Muscle layer of duodenum (tissue), 2 donors: ENCODE data around the gene LRP5.

Source experiments
- H3K27ac ChIP-seq: one replicate; pipeline ENCODE4 v1.7.0; 2013; ENCODE audit warnings: mild to moderate bottlenecking, low read length
- H3K27me3 ChIP-seq: one replicate; pipeline ENCODE4 v1.7.0; 2013; ENCODE audit warnings: low read depth, mild to moderate bottlenecking, control low read depth, low read length
- H3K36me3 ChIP-seq, 2 donors: one replicate each; pipeline ENCODE4 v1.7.0; 2013; ENCODE audit warnings: low read length in 2 of 2, control low read depth in 1 of 2, mild to moderate bottlenecking in 1 of 2; ENCODE audit not compliant: insufficient read depth in 2 of 2, control insufficient read depth in 1 of 2
- H3K4me1 ChIP-seq, 2 donors: one replicate each; pipeline ENCODE4 v1.7.0; 2013; ENCODE audit warnings: low read length in 2 of 2, mild to moderate bottlenecking in 2 of 2, control low read depth in 1 of 2, moderate library complexity in 1 of 2; ENCODE audit not compliant: insufficient read depth in 2 of 2, control insufficient read depth in 1 of 2
- H3K4me3 ChIP-seq, 2 donors: one replicate each; pipeline ENCODE4 v1.7.0; 2013; ENCODE audit warnings: low read length in 2 of 2, low read depth in 1 of 2, mild to moderate bottlenecking in 1 of 2
- H3K9me3 ChIP-seq, 2 donors: one replicate each; pipeline ENCODE4 v1.7.0; 2013; ENCODE audit warnings: low read length in 2 of 2, control low read depth in 1 of 2, mild to moderate bottlenecking in 1 of 2; ENCODE audit not compliant: control insufficient read depth in 1 of 2
- donor health status: healthy.

The LRP5 gene

GRCh38 chr11:68370211-68371111 lies 58.1 kb downstream of the LRP5 start:
- Histone ChIP-seq H3K36me3 (peaks cover 5 to 20% of the 10 kb centered on the region in 2 donors), H3K27me3 (no peaks in the 10 kb centered on the region), H3K4me3 (no peak overlapping the region), H3K4me1 (peaks cover 27 to 54% of the 10 kb centered on the region in 2 donors), H3K27ac (peak overlapping the region; percentile 45), H3K9me3 (no peaks in the 10 kb centered on the region)

DNA sequence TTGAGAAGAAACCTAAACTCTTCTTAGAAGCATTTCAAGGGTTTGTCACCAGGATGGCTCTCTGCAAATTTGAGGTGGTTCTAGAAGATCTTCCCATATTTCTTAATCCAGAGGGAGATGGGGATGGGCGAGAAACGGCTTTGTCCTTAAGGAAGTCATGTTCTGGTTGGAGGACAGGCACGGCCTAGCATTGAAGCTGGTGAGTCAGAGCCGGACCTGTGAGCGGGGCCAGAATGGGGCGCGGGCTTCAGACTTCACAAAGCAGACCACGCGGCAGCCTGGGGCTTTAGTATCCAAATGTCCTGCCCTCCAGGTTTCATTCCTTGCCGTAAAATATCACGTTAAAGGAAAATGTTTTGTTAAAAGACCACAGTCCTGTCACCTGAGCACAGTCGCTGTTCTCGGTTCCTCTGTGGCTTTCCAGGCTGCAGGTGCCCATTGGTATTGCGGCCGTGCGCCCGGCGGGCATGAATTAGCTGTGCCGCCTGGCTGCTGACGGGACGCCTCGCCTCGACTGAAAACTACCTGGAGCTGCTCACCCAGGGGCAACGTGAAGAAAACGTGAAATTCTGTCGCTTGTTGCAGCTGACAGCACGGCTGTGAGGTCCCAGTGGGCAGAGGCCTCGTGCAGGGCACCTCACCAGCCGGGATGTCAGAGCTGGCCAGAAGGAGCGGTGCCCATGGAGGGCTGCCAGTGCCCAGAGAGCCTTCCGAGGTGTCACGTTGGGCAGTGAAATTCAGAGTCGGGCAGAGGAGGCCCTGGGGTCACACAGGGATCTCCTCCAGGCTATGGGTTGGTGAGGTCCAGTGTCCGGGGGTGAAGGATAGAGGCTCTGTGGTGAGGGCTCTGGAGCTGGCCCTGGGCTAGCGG lies 59.0 kb downstream of the LRP5 start:
- Histone ChIP-seq H3K9me3 (no peaks in the 10 kb centered on the region), H3K27me3 (no peaks in the 10 kb centered on the region), H3K4me1 (peaks cover 27 to 55% of the 10 kb centered on the region in 2 donors), H3K27ac (peak overlapping the region; percentile 45), H3K36me3 (peaks cover 3 to 13% of the 10 kb centered on the region in 2 donors), H3K4me3 (no peak overlapping the region)

GRCh38 chr11:68372114-68372513 lies 59.7 kb downstream of the LRP5 start:
- peaks cover 0 to 8% of the 10 kb centered on the region in 2 donors for H3K36me3 ChIP-seq
- no peak overlapping the region for H3K27ac ChIP-seq
- peaks cover 27 to 55% of the 10 kb centered on the region in 2 donors for H3K4me1 ChIP-seq
- no peak overlapping the region for H3K4me3 ChIP-seq
- no peaks in the 10 kb centered on the region for H3K27me3 ChIP-seq
- H3K9me3 ChIP-seq: no peaks in the 10 kb centered on the region

GRCh38 chr11:68372625-68373024 lies 60.2 kb downstream of the LRP5 start:
- Histone ChIP-seq H3K27me3 (no peaks in the 10 kb centered on the region), H3K9me3 (no peaks in the 10 kb centered on the region), H3K4me1 (peaks cover 27 to 58% of the 10 kb centered on the region in 2 donors), H3K36me3 (peaks cover 0 to 7% of the 10 kb centered on the region in 2 donors), H3K27ac (no peak overlapping the region), H3K4me3 (no peak overlapping the region)

GRCh38 chr11:68373189-68373814 lies 60.9 kb downstream of the LRP5 start:
- peaks cover 27 to 63% of the 10 kb centered on the region in 2 donors for H3K4me1 ChIP-seq
- peak overlapping the region; percentile 56 for H3K27ac ChIP-seq
- peaks cover 0 to 3% of the 10 kb centered on the region in 2 donors for H3K36me3 ChIP-seq
- H3K4me3 ChIP-seq: no peak overlapping the region
- H3K27me3 ChIP-seq: no peaks in the 10 kb centered on the region
- H3K9me3 ChIP-seq: no peaks in the 10 kb centered on the region

DNA sequence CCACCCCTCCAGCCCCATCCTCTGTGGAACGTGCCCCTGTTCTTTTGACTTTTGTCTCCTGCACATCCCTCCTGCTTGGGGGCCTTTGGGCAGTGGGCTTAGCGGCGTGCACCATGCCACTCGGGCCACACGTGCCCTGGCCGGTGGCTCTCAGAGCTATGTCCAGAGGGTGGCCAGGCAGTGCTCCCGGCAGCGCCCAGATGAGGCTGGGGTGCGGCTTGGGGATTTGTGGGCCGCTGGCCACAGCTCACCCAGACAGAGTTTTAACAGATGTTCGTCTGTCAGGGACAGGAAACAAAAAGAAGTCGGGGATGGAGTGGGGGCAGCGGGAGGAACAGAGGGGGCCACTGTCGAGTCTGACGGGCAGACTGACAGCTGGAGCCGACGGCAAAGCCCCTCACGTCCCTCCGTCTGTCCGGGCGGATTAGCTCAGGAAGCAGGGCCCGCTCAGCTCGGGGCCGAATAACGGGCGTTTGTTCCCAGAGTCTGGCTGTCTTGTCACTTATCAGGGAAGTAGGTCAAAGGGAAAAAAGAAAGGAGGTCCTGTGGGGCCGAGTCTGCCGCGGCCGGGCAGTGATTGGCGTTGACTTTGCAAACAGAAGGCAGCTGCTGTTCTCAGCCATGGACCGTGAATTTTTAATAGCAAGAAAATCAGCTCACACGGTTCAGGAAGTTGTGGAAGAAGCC lies 61.6 kb downstream of the LRP5 start:
- Histone ChIP-seq H3K27ac (peak overlapping the region; percentile 56), H3K36me3 (no peaks in the 10 kb centered on the region), H3K4me1 (peaks cover 27 to 63% of the 10 kb centered on the region in 2 donors), H3K9me3 (no peaks in the 10 kb centered on the region), H3K27me3 (no peaks in the 10 kb centered on the region), H3K4me3 (peak overlapping the region in 1 of 2 donors; percentile 33)

DNA sequence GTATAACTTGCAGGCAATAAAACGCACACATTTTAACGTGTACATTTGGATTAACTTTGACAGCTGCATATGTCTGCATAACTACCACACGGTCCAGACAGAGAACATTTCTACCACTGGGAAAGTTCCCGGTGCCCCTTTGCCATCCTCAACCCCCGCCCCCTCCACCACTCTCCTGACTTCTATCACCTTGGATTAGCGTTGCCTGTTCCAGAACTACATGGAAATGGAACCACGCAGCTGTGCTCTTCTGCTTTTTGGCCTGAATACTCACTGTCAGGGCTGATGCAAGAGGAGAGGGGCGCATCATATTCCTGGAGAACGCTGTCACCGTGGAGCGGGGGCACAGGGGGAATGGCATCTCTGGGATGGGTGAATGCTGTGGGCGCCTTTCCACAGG lies 62.1 kb downstream of the LRP5 start:
- Histone ChIP-seq H3K9me3 (no peaks in the 10 kb centered on the region), H3K27ac (peak overlapping the region; percentile 56), H3K4me3 (peak overlapping the region in 1 of 2 donors; percentile 33), H3K4me1 (peaks cover 27 to 66% of the 10 kb centered on the region in 2 donors), H3K27me3 (no peaks in the 10 kb centered on the region), H3K36me3 (no peaks in the 10 kb centered on the region)

DNA sequence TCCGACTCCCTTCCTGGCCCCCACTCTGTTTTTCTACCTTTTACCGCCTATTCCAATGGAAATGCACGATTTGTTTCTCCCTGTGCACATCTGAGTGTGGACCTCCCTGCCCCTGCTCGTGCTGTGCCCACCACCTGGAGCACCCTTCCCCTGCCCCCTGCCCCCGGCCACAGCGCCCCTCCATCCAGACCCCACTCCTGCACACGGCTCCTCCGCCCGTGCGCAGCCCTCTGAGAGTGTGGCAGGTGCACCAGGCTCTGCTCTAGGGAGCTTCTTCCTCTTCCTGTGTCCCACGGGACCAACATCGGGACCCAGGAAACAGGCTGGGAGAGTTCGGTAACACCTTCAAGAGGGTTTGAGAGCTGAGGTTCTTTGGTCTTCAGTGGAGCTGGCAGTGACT lies 62.9 kb downstream of the LRP5 start:
- H3K36me3 ChIP-seq: no peaks in the 10 kb centered on the region
- H3K4me1 ChIP-seq: peaks cover 30 to 64% of the 10 kb centered on the region in 2 donors
- no peak overlapping the region for H3K27ac ChIP-seq
- H3K9me3 ChIP-seq: no peaks in the 10 kb centered on the region
- no peaks in the 10 kb centered on the region for H3K27me3 ChIP-seq
- H3K4me3 ChIP-seq: no peak overlapping the region

GRCh38 chr11:68375766-68376165 lies 63.4 kb downstream of the LRP5 start:
- H3K9me3 ChIP-seq: no peaks in the 10 kb centered on the region
- H3K27me3 ChIP-seq: no peaks in the 10 kb centered on the region
- H3K4me3 ChIP-seq: no peak overlapping the region
- no peaks in the 10 kb centered on the region for H3K36me3 ChIP-seq
- no peak overlapping the region for H3K27ac ChIP-seq
- peaks cover 29 to 64% of the 10 kb centered on the region in 2 donors for H3K4me1 ChIP-seq

- no peaks in the 10 kb centered on the region for H3K36me3 ChIP-seq
- H3K27me3 ChIP-seq: no peaks in the 10 kb centered on the region
- peaks cover 23 to 64% of the 10 kb centered on the region in 2 donors for H3K4me1 ChIP-seq
- no peak overlapping the region for H3K4me3 ChIP-seq
- H3K9me3 ChIP-seq: no peaks in the 10 kb centered on the region
- H3K27ac ChIP-seq: no peak overlapping the region
These were observed 65.0 kb downstream of the LRP5 start for GRCh38 chr11:68377389-68377795.
